ENCODE results near the gene JMJD6. TPM values are rescaled to one million over a fixed set of nuclear protein-coding genes. Genes with fewer than 3 reads are reported as not detected.
"Not testable (repeated sequence)": the region's sequence is repeated elsewhere in the genome, so short reads cannot be mapped to it uniquely, and the experiment has no call there.

Gene JMJD6
- total RNA-seq, 1 donor from 2014 or later = 39.0 TPM

DNA sequence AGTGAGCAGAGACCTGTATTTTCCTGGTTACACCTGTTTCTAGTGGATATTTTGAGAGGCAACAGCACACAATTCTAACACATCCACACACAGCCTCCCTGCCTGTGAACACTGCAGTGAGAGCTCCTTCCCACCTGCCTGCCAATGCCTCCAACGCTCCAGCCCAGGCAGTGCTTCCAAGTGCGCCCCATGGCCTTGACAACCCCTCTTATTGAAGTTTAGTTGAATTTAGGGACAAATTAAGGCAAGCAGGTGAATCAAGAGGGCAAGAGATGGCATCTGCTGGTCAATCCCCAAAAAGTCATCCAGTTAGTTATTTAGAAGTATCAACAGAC lies 10.9 kb downstream of the JMJD6 start:
- TF ChIP-seq, protein P1, sequence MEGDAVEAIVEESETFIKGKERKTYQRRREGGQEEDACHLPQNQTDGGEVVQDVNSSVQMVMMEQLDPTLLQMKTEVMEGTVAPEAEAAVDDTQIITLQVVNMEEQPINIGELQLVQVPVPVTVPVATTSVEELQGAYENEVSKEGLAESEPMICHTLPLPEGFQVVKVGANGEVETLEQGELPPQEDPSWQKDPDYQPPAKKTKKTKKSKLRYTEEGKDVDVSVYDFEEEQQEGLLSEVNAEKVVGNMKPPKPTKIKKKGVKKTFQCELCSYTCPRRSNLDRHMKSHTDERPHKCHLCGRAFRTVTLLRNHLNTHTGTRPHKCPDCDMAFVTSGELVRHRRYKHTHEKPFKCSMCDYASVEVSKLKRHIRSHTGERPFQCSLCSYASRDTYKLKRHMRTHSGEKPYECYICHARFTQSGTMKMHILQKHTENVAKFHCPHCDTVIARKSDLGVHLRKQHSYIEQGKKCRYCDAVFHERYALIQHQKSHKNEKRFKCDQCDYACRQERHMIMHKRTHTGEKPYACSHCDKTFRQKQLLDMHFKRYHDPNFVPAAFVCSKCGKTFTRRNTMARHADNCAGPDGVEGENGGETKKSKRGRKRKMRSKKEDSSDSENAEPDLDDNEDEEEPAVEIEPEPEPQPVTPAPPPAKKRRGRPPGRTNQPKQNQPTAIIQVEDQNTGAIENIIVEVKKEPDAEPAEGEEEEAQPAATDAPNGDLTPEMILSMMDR (IDR thresholded peaks at IDR 0.05; ENCODE audit: partially characterized antibody, unreplicated experiment) = no peak
- no peak for DNase-seq
- peaks cover 4% of the 10 kb centered on the region for H3K9me3 Mint-ChIP-seq (ENCODE audit: unreplicated experiment)
- H3K36me3 Mint-ChIP-seq (ENCODE audit: unreplicated experiment) = no peaks in the 10 kb centered on the region
- H3K27ac Mint-ChIP-seq (ENCODE audit: unreplicated experiment) = no peak overlapping the region
- no peak overlapping the region for H3K4me3 Mint-ChIP-seq (ENCODE audit: unreplicated experiment)
- H3K27me3 Mint-ChIP-seq (ENCODE audit: unreplicated experiment) = peaks cover 5% of the 10 kb centered on the region
- H3K4me1 Mint-ChIP-seq (ENCODE audit: low read depth, unreplicated experiment) = peaks cover 21% of the 10 kb centered on the region

DNA sequence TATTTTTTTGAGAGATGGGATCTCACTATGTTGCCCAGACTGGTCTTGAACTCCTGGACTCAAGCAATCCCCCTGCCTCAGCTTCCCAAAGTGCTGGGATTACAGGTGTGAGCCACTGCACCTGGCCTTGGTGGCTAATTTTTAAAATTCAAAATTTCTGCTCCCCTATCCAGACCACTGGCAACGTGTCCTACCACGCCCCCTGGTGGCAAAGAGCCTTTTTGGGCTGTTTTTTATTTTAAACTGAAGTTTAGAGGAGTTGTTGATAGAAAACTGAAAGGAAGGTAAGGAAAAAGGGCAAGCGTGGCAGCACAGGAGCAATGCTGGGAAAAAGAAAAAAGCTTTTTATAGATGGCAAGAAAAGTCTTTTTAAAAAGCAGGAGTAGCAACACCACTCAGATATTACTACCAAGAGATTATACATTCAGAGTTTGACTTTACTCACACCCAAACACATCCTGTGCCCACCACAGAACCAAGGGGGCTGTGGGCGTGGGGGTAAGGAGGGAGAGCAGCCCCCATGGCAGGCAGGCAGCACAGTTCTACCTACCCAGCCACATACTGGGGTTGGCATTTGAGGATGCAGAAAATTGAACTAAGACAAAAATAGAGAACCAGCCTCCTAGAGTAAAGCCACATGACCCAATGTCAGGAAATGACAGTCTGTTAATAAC lies 11.4 kb downstream of the JMJD6 start:
- DNase-seq = peak; percentile 83
- Mint-ChIP-seq H3K4me3 (ENCODE audit: unreplicated experiment) (no peak overlapping the region), H3K9me3 (ENCODE audit: unreplicated experiment) (peaks cover 4% of the 10 kb centered on the region), H3K27me3 (ENCODE audit: unreplicated experiment) (peaks cover 5% of the 10 kb centered on the region), H3K4me1 (ENCODE audit: low read depth, unreplicated experiment) (peaks cover 21% of the 10 kb centered on the region), H3K36me3 (ENCODE audit: unreplicated experiment) (no peaks in the 10 kb centered on the region), H3K27ac (ENCODE audit: unreplicated experiment) (peak overlapping the region; percentile 34)
- TF ChIP-seq, protein P1 (IDR thresholded peaks at IDR 0.05; ENCODE audit: partially characterized antibody, unreplicated experiment) = peak; percentile 91

DNA sequence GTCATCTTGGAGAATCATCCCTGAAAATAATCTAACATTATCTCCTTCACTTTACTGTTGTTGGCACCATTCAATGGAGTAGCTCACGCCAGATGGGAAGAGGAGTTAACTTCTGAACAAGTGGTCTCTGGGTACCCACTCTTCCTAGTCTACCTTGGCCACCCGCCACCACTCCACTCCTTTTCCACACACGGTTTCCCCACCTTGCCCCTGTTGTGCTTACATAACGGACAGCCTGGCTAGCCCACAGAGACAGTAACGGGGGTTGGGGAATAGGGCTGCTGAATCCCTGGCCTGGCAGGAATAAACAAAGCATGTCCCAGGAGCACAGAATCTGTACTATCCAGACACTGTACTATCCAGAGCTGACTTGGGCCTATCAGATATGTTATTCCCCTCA lies 12.1 kb downstream of the JMJD6 start:
- no peak for DNase-seq
- Mint-ChIP-seq H3K9me3 (ENCODE audit: unreplicated experiment) (peaks cover 8% of the 10 kb centered on the region), H3K4me1 (ENCODE audit: low read depth, unreplicated experiment) (peaks cover 21% of the 10 kb centered on the region), H3K27me3 (ENCODE audit: unreplicated experiment) (peaks cover 8% of the 10 kb centered on the region), H3K4me3 (ENCODE audit: unreplicated experiment) (no peak overlapping the region), H3K27ac (ENCODE audit: unreplicated experiment) (no peak overlapping the region), H3K36me3 (ENCODE audit: unreplicated experiment) (no peaks in the 10 kb centered on the region)
- TF ChIP-seq, protein P1 (IDR thresholded peaks at IDR 0.05; ENCODE audit: partially characterized antibody, unreplicated experiment) = no peak

DNA sequence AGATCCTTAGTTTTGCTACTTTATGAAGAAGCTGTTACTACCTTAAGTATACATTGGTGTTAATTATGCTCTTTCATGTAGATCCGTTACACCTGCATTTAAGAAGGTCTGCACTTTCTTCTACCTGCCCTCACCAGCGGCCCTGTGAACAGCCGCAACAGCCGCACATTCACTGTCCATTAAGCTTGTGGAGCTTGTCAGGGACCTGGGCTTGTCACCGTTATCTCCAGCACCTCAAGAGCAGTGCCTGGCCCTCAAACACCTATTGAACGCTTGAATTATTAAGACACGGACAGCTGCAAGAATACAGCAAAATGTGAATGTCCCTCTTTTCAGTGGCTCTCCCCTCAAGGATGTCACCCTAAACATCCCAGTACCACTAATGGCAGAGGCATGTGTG lies 12.6 kb downstream of the JMJD6 start:
- Mint-ChIP-seq H3K36me3 (ENCODE audit: unreplicated experiment) (no peaks in the 10 kb centered on the region), H3K27me3 (ENCODE audit: unreplicated experiment) (peaks cover 8% of the 10 kb centered on the region), H3K9me3 (ENCODE audit: unreplicated experiment) (peaks cover 11% of the 10 kb centered on the region), H3K27ac (ENCODE audit: unreplicated experiment) (no peak overlapping the region), H3K4me1 (ENCODE audit: low read depth, unreplicated experiment) (peaks cover 24% of the 10 kb centered on the region), H3K4me3 (ENCODE audit: unreplicated experiment) (no peak overlapping the region)
- TF ChIP-seq, protein P1 (IDR thresholded peaks at IDR 0.05; ENCODE audit: partially characterized antibody, unreplicated experiment) = no peak
- DNase-seq = no peak

DNA sequence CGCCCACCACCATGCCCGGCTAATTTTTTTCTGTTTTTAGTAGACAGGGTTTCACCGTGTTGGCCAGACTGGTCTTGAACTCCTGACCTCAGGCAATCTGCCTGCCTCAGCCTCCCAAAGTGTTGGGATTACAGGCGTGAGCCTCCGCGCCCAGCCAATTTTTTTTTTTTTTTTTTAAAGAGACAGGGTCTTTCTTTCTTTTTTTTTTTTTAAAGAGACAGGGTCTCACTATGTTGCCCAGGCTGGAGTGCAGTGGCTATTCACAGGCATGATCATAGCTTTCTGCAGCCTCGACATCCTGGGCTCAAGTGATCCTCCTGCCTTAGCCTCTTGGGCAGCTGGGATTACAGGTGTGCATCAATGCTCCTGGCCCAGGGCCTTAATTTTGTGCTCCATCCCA lies 14.1 kb downstream of the JMJD6 start:
- Mint-ChIP-seq H3K27me3 (ENCODE audit: unreplicated experiment) (peaks cover 11% of the 10 kb centered on the region), H3K27ac (ENCODE audit: unreplicated experiment) (peak overlapping the region; percentile 54), H3K9me3 (ENCODE audit: unreplicated experiment) (peaks cover 15% of the 10 kb centered on the region), H3K4me1 (ENCODE audit: low read depth, unreplicated experiment) (peaks cover 37% of the 10 kb centered on the region), H3K4me3 (ENCODE audit: unreplicated experiment) (peak overlapping the region; percentile 59)
- not testable (repeated sequence) for DNase-seq; H3K36me3 Mint-ChIP-seq (ENCODE audit: unreplicated experiment)
